OCI-LY1 (cell line): Measurements from ENCODE around the gene THRSP.

Source experiments
- H2AFZ ChIP-seq: fragments of 200-600 bp; sonication (generic), shearing (Covaris generic); 2 replicates; pipeline ENCODE4 v1.6.0; 2014; ENCODE audit warnings: antibody characterized with exemption, mild to moderate bottlenecking, low read length
- H3F3A ChIP-seq: fragments of 200-600 bp; sonication (generic), shearing (Covaris generic); 2 replicates; pipeline ENCODE4 v1.6.0; 2014; ENCODE audit warnings: mild to moderate bottlenecking, antibody characterized with exemption, low read length, moderate library complexity; ENCODE audit not compliant: insufficient read depth
- H3K27ac ChIP-seq: fragments of 200-600 bp; sonication (generic); 2 replicates; pipeline ENCODE4 v1.5.1; 2014; ENCODE audit warnings: low read length, mixed run types, mild to moderate bottlenecking, low read depth; ENCODE audit not compliant: poor library complexity, severe bottlenecking
- H3K27me3 ChIP-seq: fragments of 200-600 bp; sonication (generic); 2 replicates; pipeline ENCODE4 v1.6.0; 2014; ENCODE audit warnings: antibody characterized with exemption, mild to moderate bottlenecking, low read length, moderate library complexity; ENCODE audit not compliant: insufficient read depth
- H3K36me3 ChIP-seq: fragments of 200-600 bp; sonication (generic); 2 replicates; pipeline ENCODE4 v1.6.1; 2014; ENCODE audit warnings: mild to moderate bottlenecking, antibody characterized with exemption, low read length, moderate library complexity, mixed read lengths; ENCODE audit not compliant: insufficient read depth
- H3K4me1 ChIP-seq: fragments of 200-600 bp; sonication (generic); 2 replicates; pipeline ENCODE4 v1.5.1; 2014; ENCODE audit warnings: mild to moderate bottlenecking, low read length, moderate library complexity; ENCODE audit not compliant: insufficient read depth, severe bottlenecking
- H3K4me2 ChIP-seq: fragments of 200-600 bp; sonication (generic), shearing (Covaris generic); 2 replicates; pipeline ENCODE4 v1.6.1; 2014; ENCODE audit warnings: low read length
- H3K4me3 ChIP-seq: fragments of 200-600 bp; sonication (generic); 2 replicates; pipeline ENCODE4 v1.5.1; 2014; ENCODE audit warnings: low read length, low read depth, mild to moderate bottlenecking, mixed read lengths; ENCODE audit not compliant: poor library complexity, severe bottlenecking
- H3K79me2 ChIP-seq: fragments of 200-600 bp; shearing (Covaris generic); 2 replicates; pipeline ENCODE4 v1.6.1; 2016; ENCODE audit warnings: mixed run types, low read length, mixed read lengths; ENCODE audit not compliant: insufficient read depth
- H3K9ac ChIP-seq: fragments of 200-600 bp; sonication (generic), shearing (Covaris generic); 2 replicates; pipeline ENCODE4 v1.6.1; 2014; ENCODE audit warnings: mild to moderate bottlenecking, low read length, mixed read lengths
- H3K9me2 ChIP-seq: fragments of 200-600 bp; sonication (generic), shearing (Covaris generic); 2 replicates; pipeline ENCODE4 v1.6.1; 2014; ENCODE audit warnings: low read depth, mild to moderate bottlenecking, low read length, mixed read lengths
- H3K9me3 ChIP-seq: fragments of 200-600 bp; shearing (Covaris generic); 2 replicates; pipeline ENCODE4 v1.6.1; 2014; ENCODE audit warnings: low read length, mixed read lengths
- H4K20me1 ChIP-seq: fragments of 200-600 bp; sonication (generic), shearing (Covaris generic); 2 replicates; pipeline ENCODE4 v1.6.0; 2016; ENCODE audit warnings: mild to moderate bottlenecking, low read length; ENCODE audit not compliant: insufficient read depth
- CTCF ChIP-seq: fragments of 200-600 bp; sonication (generic), shearing (Covaris generic); IDR thresholded peaks from 2 replicates; pipeline ENCODE4 v1.5.1; 2017; ENCODE audit warnings: mild to moderate bottlenecking, antibody characterized with exemption, low read length, moderate library complexity, mixed read lengths
- EZH2 ChIP-seq: fragments of 200-600 bp; sonication (generic), shearing (Covaris generic); IDR thresholded peaks from 2 replicates; pipeline ENCODE4 v1.8.0; 2017; ENCODE audit warnings: borderline replicate concordance, mixed run types, mild to moderate bottlenecking, antibody characterized with exemption, low read length, moderate library complexity, mixed read lengths

The THRSP gene

DNA sequence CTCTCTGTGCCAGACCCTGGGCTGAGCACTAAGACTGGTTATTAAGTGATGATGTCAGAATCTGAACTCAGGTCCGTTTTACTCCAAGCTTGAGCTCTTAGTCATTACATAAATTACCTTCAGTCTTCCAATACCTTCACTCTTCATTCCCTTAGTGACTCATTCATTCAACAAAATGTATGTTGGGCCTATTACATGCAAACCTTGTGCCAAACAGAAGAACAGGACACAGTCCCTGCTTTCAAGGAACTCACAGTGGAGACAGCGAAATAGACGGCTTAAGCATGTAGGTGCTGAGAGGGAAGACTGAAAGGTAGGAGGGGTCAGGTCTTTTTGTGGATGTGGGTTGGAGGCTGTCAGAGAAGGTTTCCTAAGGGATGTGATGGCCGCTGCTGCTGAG lies 43.9 kb upstream of the THRSP start:
- Histone ChIP-seq H3K4me2 (no peak overlapping the region), H3F3A (no peaks in the 10 kb centered on the region)
- TF ChIP-seq EZH2, result no peak
- TF ChIP-seq CTCF, result no peak

DNA sequence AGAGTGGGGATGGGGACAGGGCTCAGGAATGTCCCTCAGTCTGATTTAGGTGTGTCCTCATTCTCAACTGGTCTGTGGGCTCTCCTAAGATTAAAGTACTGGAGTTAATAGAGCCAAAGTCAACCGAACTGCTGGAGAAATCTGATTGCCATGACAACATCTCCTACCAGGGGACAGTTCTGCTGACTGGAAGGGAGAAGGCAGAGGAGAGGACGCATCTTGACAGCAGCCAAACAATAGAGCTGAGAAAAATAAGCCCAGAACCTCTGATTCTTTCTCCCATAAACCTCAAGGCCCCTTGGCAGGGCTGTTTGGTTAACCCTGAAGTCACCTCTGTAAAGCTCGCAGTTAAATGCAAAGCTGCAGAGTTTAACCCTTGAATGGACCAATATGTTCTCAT lies 43.4 kb upstream of the THRSP start:
- H3K4me3 ChIP-seq, result no peak overlapping the region

More for the DNA sequence above, 43.9 kb upstream of the THRSP start:
- no peak overlapping the region for H3K4me3 ChIP-seq
- no peaks in the 10 kb centered on the region for H3K9me3 ChIP-seq
- no peak overlapping the region for H3K9ac ChIP-seq
- no peaks in the 10 kb centered on the region for H3K79me2 ChIP-seq
- H2AFZ ChIP-seq, result no peak overlapping the region
- no peaks in the 10 kb centered on the region for H4K20me1 ChIP-seq
- no peak overlapping the region for H3K27ac ChIP-seq
- no peaks in the 10 kb centered on the region; the same call in 1 of the 2 replicates for H3K27me3 ChIP-seq
- H3K9me2 ChIP-seq, result no peaks in the 10 kb centered on the region
- no peaks in the 10 kb centered on the region for H3K4me1 ChIP-seq
- no peaks in the 10 kb centered on the region for H3K36me3 ChIP-seq

GRCh38 chr11:78021611-78022010 lies 42.0 kb upstream of the THRSP start:
- Histone ChIP-seq H3K9ac (no peak overlapping the region), H3K4me3 (no peak overlapping the region), H3K9me3 (no peaks in the 10 kb centered on the region), H3K27ac (no peak overlapping the region), H3K27me3 (no peaks in the 10 kb centered on the region), H3K4me1 (no peaks in the 10 kb centered on the region), H2AFZ (no peak overlapping the region), H3K79me2 (no peaks in the 10 kb centered on the region), H3K4me2 (no peak overlapping the region), H3F3A (no peaks in the 10 kb centered on the region), H4K20me1 (no peaks in the 10 kb centered on the region), H3K36me3 (no peaks in the 10 kb centered on the region), H3K9me2 (no peaks in the 10 kb centered on the region)
- TF ChIP-seq CTCF (no peak), EZH2 (no peak)

More for the DNA sequence above, 43.4 kb upstream of the THRSP start:
- Histone ChIP-seq H3K27ac (no peak overlapping the region), H3K9me2 (no peaks in the 10 kb centered on the region), H3K36me3 (no peaks in the 10 kb centered on the region), H3K4me1 (no peaks in the 10 kb centered on the region), H3K27me3 (no peaks in the 10 kb centered on the region; the same call in 1 of the 2 replicates), H3K4me2 (no peak overlapping the region), H2AFZ (no peak overlapping the region), H4K20me1 (no peaks in the 10 kb centered on the region), H3K79me2 (no peaks in the 10 kb centered on the region), H3F3A (no peaks in the 10 kb centered on the region), H3K9me3 (no peaks in the 10 kb centered on the region), H3K9ac (no peak overlapping the region)
- TF ChIP-seq CTCF (no peak), EZH2 (no peak)
